Measurements from ENCODE around the gene AMPD2. TPM values are rescaled to one million over a fixed set of nuclear protein-coding genes. Genes with fewer than 3 reads are reported as not detected.

The AMPD2 gene
- total RNA-seq, 1 experiment from 2014 or later = 69.9 TPM

DNA sequence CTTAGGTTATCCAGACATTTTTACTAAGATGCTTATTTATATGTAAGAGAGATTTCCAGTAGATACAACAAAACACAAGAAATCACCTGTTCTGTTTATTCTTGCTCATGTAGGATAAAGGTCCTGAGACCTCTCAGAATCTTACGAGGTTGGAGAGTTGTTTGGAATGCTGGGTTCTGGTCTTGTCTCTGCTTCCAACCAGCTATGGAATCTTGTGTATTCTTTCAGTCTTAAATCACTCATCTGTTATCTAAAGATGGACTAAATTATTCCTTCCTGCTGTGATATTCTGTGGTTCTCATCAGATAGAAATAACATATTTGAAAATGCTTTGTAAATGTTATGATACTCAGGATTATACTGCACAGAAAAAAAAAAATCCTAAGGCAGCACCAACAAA, 21.5 kb upstream of the AMPD2 start:
- H3K9me2 ChIP-seq (ENCODE audit: insufficient read depth) = no peaks in the 10 kb centered on the region
- H3K4me2 ChIP-seq (ENCODE audit: low read length) = no peak overlapping the region
- peaks cover 0 to 4% of the 10 kb centered on the region in 2 experiments; a peak in 1 of 4 replicates for H3K36me3 ChIP-seq (ENCODE audit: control insufficient read depth in 1 of 2, insufficient read depth in 2 of 2, low read length in 2 of 2)
- ChIA-PET CTCF (no interaction called here), POLR2A (no interaction called here), RAD21 (ENCODE audit: low non-redundant PET in 1 of 2, low total read pairs in 2 of 2, uncharacterized antibody in 2 of 2, unreplicated experiment in 2 of 2) (no interaction called here)
- H3K27ac ChIP-seq (ENCODE audit: low read depth, low read length) = no peak overlapping the region
- intact Hi-C loops (cut with micrococcal nuclease) = no loop called here
- TF ChIP-seq SP1 (IDR thresholded peaks at IDR 0.05; ENCODE audit: low read depth) (no peak), CBX3 (IDR thresholded peaks at IDR 0.05; ENCODE audit: low read depth) (no peak), ZNF274 (IDR thresholded peaks at IDR 0.05; ENCODE audit: low read depth, low read length) (no peak), EZH2phosphoT487 (IDR thresholded peaks at IDR 0.05; ENCODE audit: borderline replicate concordance) (no peak), JUND (IDR thresholded peaks at IDR 0.05) (no peak), POLR2A (IDR thresholded peaks at IDR 0.05; ENCODE audit: borderline replicate concordance, extremely low read depth, insufficient read depth, insufficient read length) (no peak), TCF7L2 (IDR thresholded peaks at IDR 0.05; ENCODE audit: borderline replicate concordance, extremely low read depth, insufficient read depth, insufficient read length) (no peak), YY1 (IDR thresholded peaks at IDR 0.05; ENCODE audit: extremely low read depth, insufficient replicate concordance, low read depth, low read length) (no peak), CEBPB (IDR thresholded peaks at IDR 0.05; ENCODE audit: low read depth) (no peak), SIN3A (IDR thresholded peaks at IDR 0.05; ENCODE audit: low read depth) (no peak), POLR2AphosphoS5 (IDR thresholded peaks at IDR 0.05; ENCODE audit: low read depth, low read length) (no peak)
- TF ChIP-seq, protein P1, sequence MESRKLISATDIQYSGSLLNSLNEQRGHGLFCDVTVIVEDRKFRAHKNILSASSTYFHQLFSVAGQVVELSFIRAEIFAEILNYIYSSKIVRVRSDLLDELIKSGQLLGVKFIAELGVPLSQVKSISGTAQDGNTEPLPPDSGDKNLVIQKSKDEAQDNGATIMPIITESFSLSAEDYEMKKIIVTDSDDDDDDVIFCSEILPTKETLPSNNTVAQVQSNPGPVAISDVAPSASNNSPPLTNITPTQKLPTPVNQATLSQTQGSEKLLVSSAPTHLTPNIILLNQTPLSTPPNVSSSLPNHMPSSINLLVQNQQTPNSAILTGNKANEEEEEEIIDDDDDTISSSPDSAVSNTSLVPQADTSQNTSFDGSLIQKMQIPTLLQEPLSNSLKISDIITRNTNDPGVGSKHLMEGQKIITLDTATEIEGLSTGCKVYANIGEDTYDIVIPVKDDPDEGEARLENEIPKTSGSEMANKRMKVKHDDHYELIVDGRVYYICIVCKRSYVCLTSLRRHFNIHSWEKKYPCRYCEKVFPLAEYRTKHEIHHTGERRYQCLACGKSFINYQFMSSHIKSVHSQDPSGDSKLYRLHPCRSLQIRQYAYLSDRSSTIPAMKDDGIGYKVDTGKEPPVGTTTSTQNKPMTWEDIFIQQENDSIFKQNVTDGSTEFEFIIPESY (IDR thresholded peaks at IDR 0.05; ENCODE audit: extremely low read depth, insufficient replicate concordance, low read length) = no peak
- no peaks in the 10 kb centered on the region for H3K4me1 ChIP-seq (ENCODE audit: control insufficient read depth in 1 of 2, insufficient read depth in 2 of 2, low read length in 2 of 2)
- no peaks in the 10 kb centered on the region for H4K20me1 ChIP-seq (ENCODE audit: insufficient read depth)
- no peak overlapping the region for H3K4me3 ChIP-seq (replicated peaks in 1 of 2; ENCODE audit: low read depth in 1 of 2, low read length in 2 of 2)
- no peaks in the 10 kb centered on the region for H3K79me2 ChIP-seq (ENCODE audit: insufficient read depth, low read length)
- no peaks in the 10 kb centered on the region for H3K27me3 ChIP-seq (ENCODE audit: insufficient read depth, low read length)
- DNase-seq (ENCODE audit: low read depth, low spot score) (no peak), ATAC-seq (no peak)
- no peaks in the 10 kb centered on the region for H3K9me3 ChIP-seq (ENCODE audit: control insufficient read depth in 1 of 2, insufficient read depth in 1 of 2, low read depth in 1 of 2, low read length in 2 of 2)
- no peak overlapping the region for H3K9ac ChIP-seq (ENCODE audit: low read length)
- BruUV-seq (replicated peaks) = no TSS peak
- H2AFZ ChIP-seq (ENCODE audit: low read depth, low read length, poor library complexity, severe bottlenecking) = no peak overlapping the region
